ENCODE results near the gene PTPRD.
A peak's percentile ranks its signal among the peaks of the same experiment; 100 is the strongest.

The PTPRD gene

DNA sequence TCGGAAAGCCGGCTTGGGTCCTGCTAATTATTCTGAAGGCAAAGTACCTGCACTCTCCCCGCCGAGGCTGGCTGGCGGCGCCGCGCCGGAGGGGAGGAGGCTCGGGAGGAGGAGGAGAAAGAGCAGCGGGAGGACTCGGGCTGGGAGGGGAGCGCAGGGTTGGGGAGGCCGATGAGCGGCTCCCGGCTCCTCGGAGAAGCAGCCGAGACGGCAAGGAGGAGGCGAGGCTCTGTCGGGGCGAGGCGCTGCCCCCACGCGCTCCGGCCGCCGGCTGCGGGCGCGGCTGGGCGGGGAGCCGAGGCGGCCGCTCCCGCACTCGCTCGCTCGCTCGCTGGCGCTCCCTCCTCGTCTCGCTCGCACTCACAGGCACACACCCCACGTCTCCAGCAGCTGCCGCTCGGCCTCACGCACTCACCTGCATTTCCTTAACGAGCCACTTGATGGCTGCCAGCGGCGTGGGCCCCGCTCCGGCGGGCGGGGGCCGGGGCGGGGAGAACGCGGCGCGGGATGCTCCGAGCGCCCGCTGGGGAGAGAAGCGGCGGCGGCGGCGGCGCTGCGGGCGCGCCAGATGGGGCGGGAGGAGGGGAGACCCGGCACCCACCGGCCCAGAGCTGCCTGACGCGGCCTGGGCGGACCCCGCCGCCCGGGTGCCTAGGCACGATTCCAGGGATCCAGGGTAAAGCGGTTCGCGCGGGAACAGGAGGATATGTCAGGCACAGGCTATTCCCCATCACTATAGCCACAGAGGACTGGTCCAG lies at the start of gene PTPRD:
Gene PTPRD (minus strand): TSS at position 362 of the 758 bp plus-strand sequence.
- peak within 1 kb of the TSS; percentile 53 for H3K4me3 ChIP-seq (ENCODE audit: low read depth, low read length)
- TF ChIP-seq, protein P1, sequence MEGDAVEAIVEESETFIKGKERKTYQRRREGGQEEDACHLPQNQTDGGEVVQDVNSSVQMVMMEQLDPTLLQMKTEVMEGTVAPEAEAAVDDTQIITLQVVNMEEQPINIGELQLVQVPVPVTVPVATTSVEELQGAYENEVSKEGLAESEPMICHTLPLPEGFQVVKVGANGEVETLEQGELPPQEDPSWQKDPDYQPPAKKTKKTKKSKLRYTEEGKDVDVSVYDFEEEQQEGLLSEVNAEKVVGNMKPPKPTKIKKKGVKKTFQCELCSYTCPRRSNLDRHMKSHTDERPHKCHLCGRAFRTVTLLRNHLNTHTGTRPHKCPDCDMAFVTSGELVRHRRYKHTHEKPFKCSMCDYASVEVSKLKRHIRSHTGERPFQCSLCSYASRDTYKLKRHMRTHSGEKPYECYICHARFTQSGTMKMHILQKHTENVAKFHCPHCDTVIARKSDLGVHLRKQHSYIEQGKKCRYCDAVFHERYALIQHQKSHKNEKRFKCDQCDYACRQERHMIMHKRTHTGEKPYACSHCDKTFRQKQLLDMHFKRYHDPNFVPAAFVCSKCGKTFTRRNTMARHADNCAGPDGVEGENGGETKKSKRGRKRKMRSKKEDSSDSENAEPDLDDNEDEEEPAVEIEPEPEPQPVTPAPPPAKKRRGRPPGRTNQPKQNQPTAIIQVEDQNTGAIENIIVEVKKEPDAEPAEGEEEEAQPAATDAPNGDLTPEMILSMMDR (conservative IDR thresholded peaks at IDR 0.05; ENCODE audit: low read depth, low read length), result peak; percentile 36
- DNase-seq (ENCODE audit: low read depth), result peak; percentile 46

DNA sequence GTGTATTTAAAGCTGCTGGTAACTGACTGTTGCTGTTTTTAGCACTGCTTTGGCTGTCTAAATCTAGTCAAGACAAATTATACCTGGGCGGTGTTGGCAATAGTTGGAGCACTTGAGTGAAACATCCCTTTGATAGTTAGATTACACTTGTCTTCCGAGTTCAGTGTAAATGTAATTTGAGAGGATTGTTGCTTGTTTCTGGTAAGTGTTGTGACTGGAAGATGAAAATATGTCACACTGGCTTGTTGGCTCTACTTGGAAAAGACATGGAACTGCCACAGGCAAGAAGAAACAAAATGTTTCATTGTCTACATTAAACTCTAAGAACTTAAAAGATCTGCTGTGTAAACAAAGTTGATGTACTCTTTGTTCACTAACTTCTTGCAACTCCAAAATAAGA lies 49.2 kb upstream of the PTPRD start:
- TF ChIP-seq, protein P1 (conservative IDR thresholded peaks at IDR 0.05; ENCODE audit: low read depth, low read length), result no peak
- H3K4me3 ChIP-seq (ENCODE audit: low read depth, low read length), result no peak overlapping the region

DNA sequence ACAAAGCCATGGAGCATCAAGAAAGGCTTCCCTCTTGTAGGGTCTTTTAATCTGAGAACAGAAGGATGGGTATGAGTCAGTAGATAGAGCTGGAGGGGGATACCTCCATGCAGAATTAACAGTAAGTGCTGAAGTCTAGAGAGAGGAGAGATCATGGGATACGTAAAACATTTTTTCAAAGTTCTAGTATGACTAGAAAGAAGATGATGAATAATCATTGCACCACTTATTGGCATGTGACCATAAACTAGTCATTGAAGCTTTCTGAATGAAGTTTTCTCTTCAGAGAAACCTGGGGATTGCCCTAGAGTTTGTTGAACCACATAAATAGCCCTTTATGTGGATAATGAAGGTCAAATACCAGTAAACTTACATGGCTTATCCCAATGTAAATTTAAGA lies 48.6 kb upstream of the PTPRD start:
- no peak overlapping the region for H3K4me3 ChIP-seq (ENCODE audit: low read depth, low read length)
- peak; percentile 7 for DNase-seq (ENCODE audit: low read depth)
- TF ChIP-seq, protein P1 (conservative IDR thresholded peaks at IDR 0.05; ENCODE audit: low read depth, low read length), result no peak

More for the DNA sequence above, 49.2 kb upstream of the PTPRD start:
- DNase-seq (ENCODE audit: low read depth), result no peak

DNA sequence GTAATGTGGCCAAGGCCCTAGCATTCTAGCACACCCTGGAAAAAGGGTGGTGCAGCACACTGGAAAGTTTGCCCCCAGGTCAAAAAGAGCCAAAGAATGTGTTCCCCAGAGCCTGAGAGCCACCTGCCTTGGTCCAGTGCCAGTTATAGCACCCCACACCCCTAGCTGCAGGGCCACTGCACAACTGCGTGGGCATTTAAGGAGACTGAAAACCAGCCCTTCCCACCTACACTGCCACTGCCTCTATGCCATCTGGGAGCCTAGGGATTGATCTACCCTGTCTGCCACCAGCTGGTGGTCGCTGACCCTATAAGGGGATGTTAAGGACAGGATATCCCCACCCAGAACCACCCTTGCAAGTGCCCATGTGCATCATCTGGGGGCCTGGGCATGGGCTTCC lies 38.2 kb upstream of the PTPRD start:
- H3K4me3 ChIP-seq (ENCODE audit: low read depth, low read length), result no peak overlapping the region
- TF ChIP-seq, protein P1 (conservative IDR thresholded peaks at IDR 0.05; ENCODE audit: low read depth, low read length), result no peak

DNA sequence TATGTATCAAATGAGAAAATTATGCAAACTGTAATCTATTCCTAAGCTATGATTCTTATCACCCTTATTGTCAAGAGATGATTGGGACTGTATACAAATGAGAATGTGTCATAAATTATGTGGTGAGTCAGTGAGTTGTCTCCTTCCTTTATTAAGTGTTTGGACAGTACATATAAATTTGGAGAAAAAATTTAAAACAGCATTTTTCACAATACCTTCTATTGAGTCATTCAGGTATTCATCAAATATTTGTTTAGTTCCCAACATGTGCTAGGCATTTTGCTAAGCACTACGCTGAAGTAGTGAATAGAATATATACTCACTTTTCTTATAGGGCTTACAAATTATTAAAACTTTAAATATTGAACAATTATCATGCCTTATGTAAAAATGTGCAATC lies 36.3 kb upstream of the PTPRD start:
- peak; percentile 9 for DNase-seq (ENCODE audit: low read depth)
- H3K4me3 ChIP-seq (ENCODE audit: low read depth, low read length), result no peak overlapping the region

More for the DNA sequence above, 38.2 kb upstream of the PTPRD start:
- no peak for DNase-seq (ENCODE audit: low read depth)

DNA sequence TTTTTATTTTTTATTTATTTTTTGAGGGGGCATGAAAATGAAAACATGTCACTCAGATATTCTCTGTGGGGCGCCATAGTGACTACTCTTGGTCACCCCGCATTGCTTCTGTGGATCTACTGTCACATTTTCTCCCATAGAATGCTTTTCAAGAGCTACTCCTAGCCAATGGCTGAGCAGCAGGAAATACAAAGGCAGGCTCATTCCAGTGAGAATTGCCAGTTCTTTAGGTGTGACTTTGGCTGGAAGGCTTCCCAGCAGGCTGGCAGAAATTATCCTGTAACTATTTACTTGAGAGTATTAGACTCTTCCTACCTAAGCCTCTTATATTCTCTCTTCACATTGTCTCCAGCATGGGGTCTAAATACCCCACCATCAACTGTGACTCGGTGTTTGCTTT lies 21.0 kb upstream of the PTPRD start:
- TF ChIP-seq, protein P1 (conservative IDR thresholded peaks at IDR 0.05; ENCODE audit: low read depth, low read length), result no peak
- H3K4me3 ChIP-seq (ENCODE audit: low read depth, low read length), result no peak overlapping the region
- no peak for DNase-seq (ENCODE audit: low read depth)

More for the DNA sequence above, 36.3 kb upstream of the PTPRD start:
- TF ChIP-seq, protein P1 (conservative IDR thresholded peaks at IDR 0.05; ENCODE audit: low read depth, low read length), result no peak

Measured in choroid plexus epithelial cell (primary cell).